ENCODE measurements around the gene CDH26. TPM values are rescaled to one million over a fixed set of nuclear protein-coding genes. Genes with fewer than 3 reads are reported as not detected.

CDH26 gene
- total RNA-seq: 1 to 10 TPM in 1 of 3 donors, under 1 TPM in 2; 0.58 to 1.6 (median 0.84) TPM

DNA sequence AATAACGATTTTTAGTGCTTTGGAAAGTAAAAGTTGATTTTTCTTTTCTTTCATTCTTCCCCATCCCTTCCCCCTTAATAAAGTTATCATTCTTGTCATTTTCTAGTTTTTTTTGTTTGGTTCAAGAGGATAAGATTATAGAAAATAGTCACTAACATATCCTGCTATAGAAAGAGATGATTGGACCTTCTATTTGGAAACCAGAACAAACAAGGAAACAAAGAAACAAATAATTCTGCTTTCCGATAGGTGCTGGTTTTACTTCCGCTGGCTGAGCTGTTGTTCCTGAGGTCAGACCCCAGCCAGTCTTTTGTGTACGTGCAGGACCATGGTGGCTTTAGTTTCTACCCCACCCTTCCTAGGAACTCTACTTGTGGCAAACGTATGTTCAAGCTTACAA lies at the start of gene CDH26:
Gene CDH26 (plus strand): TSS at position 301 of the 400 bp plus-strand sequence. CDS start 304 bp downstream, outside the sequence.
- H3K36me3 Mint-ChIP-seq (ENCODE audit: insufficient read depth): peaks cover 4% of the 10 kb centered on the region

GRCh38 chr20:59908855-59909254 lies 49.4 kb upstream of the CDH26 start:
- DNase-seq: no peak
- Mint-ChIP-seq H3K9me3 (no peaks in the 10 kb centered on the region), H3K36me3 (ENCODE audit: insufficient read depth) (no peaks in the 10 kb centered on the region), H3K27me3 (ENCODE audit: low read depth) (no peaks in the 10 kb centered on the region), H3K4me3 (no peak overlapping the region), H3K4me1 (ENCODE audit: low read depth) (no peaks in the 10 kb centered on the region)
- no peak for ATAC-seq

More for the DNA sequence above, at the start of gene CDH26:
- H3K4me1 Mint-ChIP-seq (ENCODE audit: low read depth): no peaks in the 10 kb centered on the region
- no peaks in the 10 kb centered on the region for H3K27me3 Mint-ChIP-seq (ENCODE audit: low read depth)
- H3K9me3 Mint-ChIP-seq: no peaks in the 10 kb centered on the region
- ATAC-seq: no peak
- no peak for DNase-seq
- H3K4me3 Mint-ChIP-seq: no peak within 1 kb of the TSS

DNA sequence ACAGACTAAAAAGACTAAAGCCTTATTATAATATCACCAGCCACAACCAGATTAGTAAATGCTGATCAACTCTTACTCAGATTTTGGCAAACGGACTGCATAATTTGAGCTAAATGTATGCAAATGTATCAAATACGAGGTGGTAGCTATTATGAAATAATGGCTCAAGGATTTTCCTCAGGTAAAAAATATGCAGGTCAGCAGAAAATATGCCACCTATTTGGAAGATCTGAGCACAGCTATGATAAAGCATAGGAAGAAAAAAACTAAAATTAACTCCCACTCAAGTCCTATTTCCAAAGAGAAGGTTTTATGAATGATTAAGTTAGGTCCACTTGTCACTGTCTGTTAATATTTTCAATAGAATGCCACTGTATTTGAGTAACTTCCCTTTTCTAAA lies 47.2 kb upstream of the CDH26 start:
- no peak for DNase-seq
- ATAC-seq: no peak
- Mint-ChIP-seq H3K4me3 (no peak overlapping the region), H3K9me3 (no peaks in the 10 kb centered on the region), H3K4me1 (ENCODE audit: low read depth) (no peaks in the 10 kb centered on the region), H3K36me3 (ENCODE audit: insufficient read depth) (no peaks in the 10 kb centered on the region), H3K27me3 (ENCODE audit: low read depth) (no peaks in the 10 kb centered on the region)

DNA sequence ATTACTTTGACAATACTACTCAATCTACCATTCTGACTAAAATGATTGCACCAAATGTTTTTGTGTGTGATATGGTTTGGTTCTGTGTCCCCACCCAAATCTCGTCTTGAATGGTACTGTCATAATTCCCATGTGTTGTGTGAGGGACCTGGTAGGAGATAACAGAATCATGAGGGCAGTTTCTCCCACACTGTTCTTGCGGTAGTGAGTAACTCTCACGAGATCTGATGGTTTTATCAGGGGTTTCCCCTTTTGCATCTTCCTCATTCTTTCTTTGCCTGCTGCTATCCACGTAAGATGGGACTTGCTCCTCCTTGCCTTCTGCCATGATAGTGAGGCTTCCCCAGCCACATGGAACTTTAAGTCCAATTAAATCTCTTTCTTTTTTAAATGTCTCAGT lies 45.6 kb upstream of the CDH26 start:
- Mint-ChIP-seq H3K4me3 (no peak overlapping the region), H3K36me3 (ENCODE audit: insufficient read depth) (no peaks in the 10 kb centered on the region), H3K9me3 (no peaks in the 10 kb centered on the region), H3K27me3 (ENCODE audit: low read depth) (no peaks in the 10 kb centered on the region), H3K4me1 (ENCODE audit: low read depth) (no peaks in the 10 kb centered on the region)
- DNase-seq: no peak
- ATAC-seq: peak in 1 of 2 donors; percentile 50

DNA sequence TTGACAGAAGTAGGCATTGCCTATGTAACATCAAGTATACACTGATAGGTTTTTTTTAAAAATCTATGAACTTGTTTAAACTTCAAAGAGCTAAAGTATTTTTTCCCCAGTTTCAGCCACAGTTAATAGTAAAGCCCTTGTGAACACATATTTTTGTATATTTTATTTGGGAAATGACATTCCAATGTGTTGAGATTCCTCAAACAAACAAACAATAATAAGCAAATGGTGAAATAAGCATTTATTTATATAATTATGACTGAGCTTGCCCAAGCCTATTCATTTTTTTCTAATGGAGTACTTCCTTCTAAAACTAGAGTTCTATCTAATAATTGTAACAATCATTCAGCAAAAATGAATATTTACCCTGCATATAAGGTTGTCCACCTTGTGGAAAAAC lies 37.3 kb upstream of the CDH26 start:
- H3K9me3 Mint-ChIP-seq: no peaks in the 10 kb centered on the region
- H3K36me3 Mint-ChIP-seq (ENCODE audit: insufficient read depth): no peaks in the 10 kb centered on the region
- ATAC-seq (no peak), DNase-seq (no peak)
- no peaks in the 10 kb centered on the region for H3K4me1 Mint-ChIP-seq (ENCODE audit: low read depth)
- H3K27me3 Mint-ChIP-seq (ENCODE audit: low read depth): peaks cover 2% of the 10 kb centered on the region
- no peak overlapping the region for H3K4me3 Mint-ChIP-seq

- DNase-seq (no peak), ATAC-seq (no peak)
- Mint-ChIP-seq H3K36me3 (ENCODE audit: insufficient read depth) (no peaks in the 10 kb centered on the region), H3K27me3 (ENCODE audit: low read depth) (peaks cover 2% of the 10 kb centered on the region), H3K9me3 (no peaks in the 10 kb centered on the region), H3K4me3 (no peak overlapping the region), H3K4me1 (ENCODE audit: low read depth) (no peaks in the 10 kb centered on the region)
These were observed 34.7 kb upstream of the CDH26 start for GRCh38 chr20:59923514-59923913.

- no peak overlapping the region for H3K4me3 Mint-ChIP-seq
- peaks cover 2% of the 10 kb centered on the region for H3K27me3 Mint-ChIP-seq (ENCODE audit: low read depth)
- H3K9me3 Mint-ChIP-seq: no peaks in the 10 kb centered on the region
- no peaks in the 10 kb centered on the region for H3K36me3 Mint-ChIP-seq (ENCODE audit: insufficient read depth)
- DNase-seq (no peak), ATAC-seq (no peak)
- no peaks in the 10 kb centered on the region for H3K4me1 Mint-ChIP-seq (ENCODE audit: low read depth)
These were observed 32.9 kb upstream of the CDH26 start for GRCh38 chr20:59925359-59925758.

DNA sequence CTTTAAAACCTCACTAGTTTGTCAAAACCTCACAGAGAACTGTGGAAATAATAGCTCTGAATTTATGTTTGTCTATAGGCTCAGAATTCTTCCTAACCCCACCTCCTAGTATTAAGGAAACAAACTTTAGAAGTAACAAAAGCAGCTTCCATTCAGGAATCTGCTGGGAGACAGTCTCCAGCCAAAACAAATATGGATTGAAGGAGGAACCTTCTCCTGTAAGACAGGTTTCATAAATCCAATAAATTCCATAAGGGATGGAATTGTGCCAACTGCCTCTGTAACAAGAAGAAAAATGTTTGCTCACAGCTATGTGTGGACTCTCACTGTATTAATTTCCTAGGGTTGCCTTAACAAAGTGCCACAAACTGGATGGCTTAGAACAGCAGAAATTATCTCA lies 32.3 kb upstream of the CDH26 start:
- H3K4me1 Mint-ChIP-seq (ENCODE audit: low read depth): no peaks in the 10 kb centered on the region
- H3K4me3 Mint-ChIP-seq: no peak overlapping the region
- peaks cover 2% of the 10 kb centered on the region for H3K27me3 Mint-ChIP-seq (ENCODE audit: low read depth)
- DNase-seq (no peak), ATAC-seq (no peak)
- H3K36me3 Mint-ChIP-seq (ENCODE audit: insufficient read depth): no peaks in the 10 kb centered on the region
- H3K9me3 Mint-ChIP-seq: no peaks in the 10 kb centered on the region

GRCh38 chr20:59931511-59932312 lies 26.5 kb upstream of the CDH26 start:
- no peaks in the 10 kb centered on the region for H3K36me3 Mint-ChIP-seq (ENCODE audit: insufficient read depth)
- DNase-seq (no peak), ATAC-seq (peak; percentile 11 to 12)
- H3K4me1 Mint-ChIP-seq (ENCODE audit: low read depth): peaks cover 9% of the 10 kb centered on the region
- H3K27me3 Mint-ChIP-seq (ENCODE audit: low read depth): no peaks in the 10 kb centered on the region
- H3K9me3 Mint-ChIP-seq: no peaks in the 10 kb centered on the region
- peak overlapping the region; percentile 57 for H3K4me3 Mint-ChIP-seq

DNA sequence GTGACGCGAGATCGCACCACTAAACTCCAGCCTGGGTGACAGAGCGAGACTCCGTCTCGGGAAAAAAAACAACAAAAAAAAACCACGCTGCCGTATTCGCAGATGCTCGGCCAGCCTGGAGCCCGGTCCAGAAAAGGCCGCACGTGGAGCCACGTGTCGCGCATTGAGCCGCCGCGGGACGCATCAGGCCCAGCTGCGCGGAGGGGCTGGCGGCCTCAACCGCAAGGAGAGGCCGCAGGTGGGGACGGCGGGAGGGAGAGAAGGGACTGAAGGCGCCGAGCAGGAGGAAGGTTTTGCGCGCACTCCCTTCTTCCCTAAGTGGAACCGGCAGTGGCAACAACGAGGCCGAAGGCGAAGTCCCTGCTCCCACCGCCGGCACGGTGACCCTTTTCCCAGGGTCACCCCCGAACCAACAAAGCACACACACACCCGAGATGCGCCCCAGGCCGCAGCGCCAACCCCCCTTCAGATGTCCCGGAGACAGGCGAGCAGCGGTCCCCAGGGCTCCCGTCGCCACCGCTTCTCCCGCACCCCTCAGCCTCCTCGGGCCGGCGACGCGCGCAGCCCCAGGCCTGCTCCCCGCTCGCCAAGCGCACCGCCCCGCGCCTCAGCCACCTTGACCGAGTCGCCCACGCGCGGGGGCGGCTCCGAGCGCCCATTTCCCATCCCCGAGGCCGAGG lies 25.5 kb upstream of the CDH26 start:
- no peaks in the 10 kb centered on the region for H3K36me3 Mint-ChIP-seq (ENCODE audit: insufficient read depth)
- no peaks in the 10 kb centered on the region for H3K27me3 Mint-ChIP-seq (ENCODE audit: low read depth)
- H3K4me3 Mint-ChIP-seq: peak overlapping the region; percentile 67
- H3K9me3 Mint-ChIP-seq: no peaks in the 10 kb centered on the region
- peaks cover 15% of the 10 kb centered on the region for H3K4me1 Mint-ChIP-seq (ENCODE audit: low read depth)
- ATAC-seq (no peak), DNase-seq (no peak)

GRCh38 chr20:59933296-59933848 lies 24.9 kb upstream of the CDH26 start, which contains the start of gene SYCP2:
Gene SYCP2 (minus strand): TSS chr20:59933637. CDS start chr20:59922413, 11,224 bp downstream.
- Mint-ChIP-seq H3K36me3 (ENCODE audit: insufficient read depth) (no peaks in the 10 kb centered on the region), H3K4me3 (peak within 1 kb of the TSS; percentile 77), H3K27me3 (ENCODE audit: low read depth) (no peaks in the 10 kb centered on the region), H3K4me1 (ENCODE audit: low read depth) (peaks cover 21% of the 10 kb centered on the region), H3K9me3 (no peaks in the 10 kb centered on the region)
- peak; percentile 55 for DNase-seq
- ATAC-seq: peak; percentile 75 to 84

DNA sequence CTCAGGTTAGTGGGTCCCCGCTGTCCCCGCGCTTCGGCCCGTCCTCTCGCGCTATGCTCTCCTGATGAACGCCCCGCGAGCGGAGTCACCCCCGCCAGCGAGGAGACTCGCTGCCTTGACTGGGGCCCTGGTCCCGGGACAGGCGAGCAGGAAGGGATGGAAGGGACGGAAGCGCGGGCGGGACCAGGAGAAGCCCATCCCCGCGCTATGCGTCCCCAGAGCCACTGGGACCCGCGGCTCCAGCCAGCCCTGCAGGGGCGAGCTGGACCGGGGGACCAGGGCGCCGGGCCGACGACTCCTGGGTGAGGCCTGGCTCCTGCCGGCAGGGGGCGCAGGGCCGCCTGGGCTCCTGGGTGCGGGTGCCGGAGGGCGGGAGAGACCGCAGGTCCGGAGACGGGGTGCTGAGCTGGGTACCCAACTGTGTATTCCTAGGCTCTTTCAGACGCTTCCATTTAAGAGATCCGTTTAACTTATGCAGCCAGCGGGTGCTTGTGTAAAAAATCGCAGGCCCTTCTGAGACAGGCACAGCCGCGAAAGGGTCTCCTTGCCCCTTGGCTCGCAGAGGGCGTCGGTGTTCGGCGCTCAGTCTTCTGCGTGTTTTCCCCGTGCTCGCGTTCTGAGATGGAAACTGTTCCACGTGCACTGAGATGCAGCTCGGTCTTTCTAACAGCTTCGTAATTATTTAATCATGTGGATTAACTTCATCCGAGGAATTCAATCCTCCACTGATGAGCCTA lies 24.2 kb upstream of the CDH26 start:
- ATAC-seq (peak; percentile 87), DNase-seq (peak; percentile 69)
- H3K36me3 Mint-ChIP-seq (ENCODE audit: insufficient read depth): no peaks in the 10 kb centered on the region
- peak overlapping the region; percentile 77 for H3K4me3 Mint-ChIP-seq
- peaks cover 28% of the 10 kb centered on the region for H3K4me1 Mint-ChIP-seq (ENCODE audit: low read depth)
- no peaks in the 10 kb centered on the region for H3K27me3 Mint-ChIP-seq (ENCODE audit: low read depth)
- no peaks in the 10 kb centered on the region for H3K9me3 Mint-ChIP-seq

- Mint-ChIP-seq H3K4me1 (ENCODE audit: low read depth) (peaks cover 28% of the 10 kb centered on the region), H3K27me3 (ENCODE audit: low read depth) (no peaks in the 10 kb centered on the region), H3K9me3 (no peaks in the 10 kb centered on the region), H3K4me3 (no peak overlapping the region), H3K36me3 (ENCODE audit: insufficient read depth) (no peaks in the 10 kb centered on the region)
- no peak for ATAC-seq
- DNase-seq: no peak
These were observed 22.6 kb upstream of the CDH26 start for GRCh38 chr20:59935457-59936185.

- H3K36me3 Mint-ChIP-seq (ENCODE audit: insufficient read depth): no peaks in the 10 kb centered on the region
- no peak overlapping the region for H3K4me3 Mint-ChIP-seq
- DNase-seq (no peak), ATAC-seq (no peak)
- no peaks in the 10 kb centered on the region for H3K27me3 Mint-ChIP-seq (ENCODE audit: low read depth)
- no peaks in the 10 kb centered on the region for H3K9me3 Mint-ChIP-seq
- H3K4me1 Mint-ChIP-seq (ENCODE audit: low read depth): peaks cover 34% of the 10 kb centered on the region
These were observed 21.8 kb upstream of the CDH26 start for GRCh38 chr20:59936409-59936808.

All from activated T-cell treated with anti-CD3 and anti-CD28 coated beads, Interleukin-2, amount 50 U/mL, for 4 hours (primary cell).